Cortex of kidney (tissue), 1 donor: ENCODE data around the gene TSR1.

ENCODE experiments used
- DNase-seq: peaks from one replicate; lab custom pipeline; 2025; lab: John Stamatoyannopoulos, UW

Gene TSR1

GRCh38 chr17:2336215-2336851 lies at the start of gene TSR1:
TSS of gene TSR1 (minus strand) at chr17:2336457. CDS start at chr17:2336427, 30 bp downstream.
- peak; percentile 61 for DNase-seq

- DNase-seq = no peak
Measured at GRCh38 chr17:2385240-2386210, 49.3 kb upstream of the TSR1 start.

GRCh38 chr17:2384439-2385127 lies 48.3 kb upstream of the TSR1 start:
- no peak for DNase-seq

GRCh38 chr17:2383628-2384167 lies 47.4 kb upstream of the TSR1 start:
- DNase-seq = no peak

GRCh38 chr17:2380950-2381649 lies 44.8 kb upstream of the TSR1 start:
- DNase-seq = no peak

GRCh38 chr17:2380226-2380922 lies 44.1 kb upstream of the TSR1 start:
- no peak for DNase-seq

- no peak for DNase-seq
Measured at GRCh38 chr17:2379489-2380225, 43.4 kb upstream of the TSR1 start.

GRCh38 chr17:2378905-2379304 lies 42.6 kb upstream of the TSR1 start:
- no peak for DNase-seq

GRCh38 chr17:2377659-2378058 lies 41.4 kb upstream of the TSR1 start:
- no peak for DNase-seq

- DNase-seq = no peak
Measured at GRCh38 chr17:2376107-2376506, 39.9 kb upstream of the TSR1 start.

- no peak for DNase-seq
Measured at GRCh38 chr17:2375406-2375805, 39.1 kb upstream of the TSR1 start.

GRCh38 chr17:2374549-2375285 lies 38.5 kb upstream of the TSR1 start:
- DNase-seq = no peak

GRCh38 chr17:2373179-2373578 lies 36.9 kb upstream of the TSR1 start:
- DNase-seq = no peak

GRCh38 chr17:2372681-2373080 lies 36.4 kb upstream of the TSR1 start:
- DNase-seq = no peak

GRCh38 chr17:2372180-2372579 lies 35.9 kb upstream of the TSR1 start:
- no peak for DNase-seq

- no peak for DNase-seq
Measured at GRCh38 chr17:2371183-2372130, 35.2 kb upstream of the TSR1 start.

GRCh38 chr17:2370211-2370589 lies 33.9 kb upstream of the TSR1 start:
- no peak for DNase-seq

GRCh38 chr17:2369551-2370210 lies 33.4 kb upstream of the TSR1 start:
- DNase-seq = no peak
